GM12878 (cell line): ENCODE measurements around the gene PTGER4. TPM values are rescaled to one million over a fixed set of nuclear protein-coding genes. Genes with fewer than 3 reads are reported as not detected.

Experiments used
- ATF7 ChIP-seq: fragments of 450-650 bp; IDR thresholded peaks from 2 replicates; pipeline ENCODE4 v1.6.1; 2016; ENCODE audit warnings: low read depth, mild to moderate bottlenecking
- BACH1 ChIP-seq: fragments of 450-650 bp; IDR thresholded peaks from 2 replicates; pipeline ENCODE4 v1.6.1; 2017; ENCODE audit warnings: mild to moderate bottlenecking, borderline replicate concordance
- CBX3 ChIP-seq: fragments of 200-600 bp; sonication (generic); IDR thresholded peaks from 2 replicates; pipeline ENCODE4 v1.6.1; 2016; ENCODE audit warnings: low read depth, borderline replicate concordance
- EED ChIP-seq: sonication (generic); IDR thresholded peaks from 2 replicates; pipeline ENCODE4 v1.6.1; 2016; ENCODE audit warnings: antibody characterized with exemption, low read depth
- KLF5 ChIP-seq: fragments of 450-650 bp; IDR thresholded peaks from 2 replicates; pipeline ENCODE4 v1.6.1; 2014; ENCODE audit warnings: mild to moderate bottlenecking; ENCODE audit not compliant: partially characterized antibody
- LARP7 ChIP-seq: fragments of 450-650 bp; IDR thresholded peaks from 2 replicates; pipeline ENCODE4 v1.6.1; 2017; ENCODE audit warnings: mild to moderate bottlenecking
- MEF2A ChIP-seq: IDR thresholded peaks from 2 replicates; pipeline ENCODE4 v1.6.1; 2011; ENCODE audit warnings: low read depth, mild to moderate bottlenecking, low read length, moderate library complexity; ENCODE audit not compliant: insufficient read depth
- MYB ChIP-seq: fragments of 150-350 bp; IDR thresholded peaks from 2 replicates; pipeline ENCODE4 v1.6.1; 2014; ENCODE audit warnings: mild to moderate bottlenecking, low read depth, low read length, borderline replicate concordance
- NFYA ChIP-seq: IDR thresholded peaks from 2 replicates; pipeline ENCODE4 v1.6.1; 2011; ENCODE audit warnings: low read depth, mild to moderate bottlenecking, low read length, improper control_type of control experiment, borderline replicate concordance
- NFYB ChIP-seq: IDR thresholded peaks from 2 replicates; pipeline ENCODE4 v1.6.1; 2011; ENCODE audit warnings: low read depth, mild to moderate bottlenecking, low read length, improper control_type of control experiment, moderate library complexity; ENCODE audit not compliant: insufficient read depth
- NR2F1 ChIP-seq: fragments of 450-650 bp; conservative IDR thresholded peaks from 2 replicates; pipeline ENCODE4 v1.6.1; 2017; ENCODE audit warnings: mild to moderate bottlenecking
- PAX8 ChIP-seq: fragments of 450-650 bp; IDR thresholded peaks from 2 replicates; pipeline ENCODE4 v1.6.1; 2017; ENCODE audit warnings: mild to moderate bottlenecking, moderate library complexity
- RB1 ChIP-seq: fragments of 450-650 bp; formaldehyde crosslinking; IDR thresholded peaks from 2 replicates; pipeline ENCODE4 v1.6.1; 2017; ENCODE audit warnings: mild to moderate bottlenecking, borderline replicate concordance
- RFX5 ChIP-seq: IDR thresholded peaks from 2 replicates; pipeline ENCODE4 v1.6.1; 2011; ENCODE audit warnings: low read depth, low read length, improper control_type of control experiment
- SMARCA5 ChIP-seq: fragments of 450-650 bp; IDR thresholded peaks from 2 replicates; pipeline ENCODE4 v1.6.1; 2017; ENCODE audit warnings: mild to moderate bottlenecking
- WRNIP1 ChIP-seq: IDR thresholded peaks from 2 replicates; pipeline ENCODE4 v1.6.1; 2011; ENCODE audit warnings: low read depth, low read length, improper control_type of control experiment, borderline replicate concordance
- ZNF217 ChIP-seq: fragments of 450-650 bp; IDR thresholded peaks from 2 replicates; pipeline ENCODE4 v1.6.1; 2017; ENCODE audit warnings: antibody characterized with exemption, mild to moderate bottlenecking
- polyA plus RNA-seq, 11 experiments: library from polyadenylated mRNA; depleted of rRNA in 4 of 11; unstranded in 6 of 11; stranded (reverse) in 5 of 11; fragments of >200 nt; fragmentation: Nextera tagmentation in 4 of 11; fragmentation: Illumina TruSeq in 1 of 11; extraction: Ambion mirVana in 4 of 11; extraction: Trizol in 1 of 11; gene quantifications; 1 replicate in 1 of 11; 2 replicates in 10 of 11; pipeline versions ENCODE4 v1.2.1 to v1.2.3, GENCODE V29; 2011 to 2016; ENCODE audit warnings: inconsistent platforms in 2 of 11, missing spikeins in 2 of 11, low read depth in 1 of 11
- total RNA-seq, 4 experiments: library from RNA; depleted of rRNA in 3 of 4; stranded (reverse); fragments of >200 nt in 3 of 4; fragmentation: Illumina TruSeq in 1 of 4; extraction: Trizol in 1 of 4; gene quantifications; 2 replicates each; pipeline versions ENCODE4 v1.2.1 to v1.2.3, GENCODE V29; 2013 to 2021
- TF ChIP-seq, protein P1 (sequence below): fragments of 450-650 bp; IDR thresholded peaks from 2 replicates; pipeline ENCODE4 v1.6.1; 2017; ENCODE audit warnings: borderline replicate concordance
- TF ChIP-seq, protein P2 (sequence below): fragments of 450-650 bp; IDR thresholded peaks from 2 replicates; pipeline ENCODE4 v1.6.1; 2017; ENCODE audit warnings: antibody characterized with exemption, mild to moderate bottlenecking, moderate library complexity
- TF ChIP-seq, protein P3 (sequence below): fragments of 450-650 bp; IDR thresholded peaks from 2 replicates; pipeline ENCODE4 v1.6.1; 2017; ENCODE audit warnings: low read depth, mild to moderate bottlenecking, moderate library complexity
- TF ChIP-seq, protein P4 (sequence below): fragments of 450-650 bp; IDR thresholded peaks from 2 replicates; pipeline ENCODE4 v1.6.1; 2017; ENCODE audit warnings: mild to moderate bottlenecking
- TF ChIP-seq, protein P5 (sequence below): fragments of 450-650 bp; IDR thresholded peaks from 2 replicates; pipeline ENCODE4 v1.6.1; 2014; ENCODE audit warnings: mild to moderate bottlenecking

The PTGER4 gene
- total and polyA plus RNA-seq, 10 of the 15 experiments (the other 5 are each of a cell fraction or from before 2014, with no cell fraction given): 0.15 to 3.7 (median 0.62) TPM

DNA sequence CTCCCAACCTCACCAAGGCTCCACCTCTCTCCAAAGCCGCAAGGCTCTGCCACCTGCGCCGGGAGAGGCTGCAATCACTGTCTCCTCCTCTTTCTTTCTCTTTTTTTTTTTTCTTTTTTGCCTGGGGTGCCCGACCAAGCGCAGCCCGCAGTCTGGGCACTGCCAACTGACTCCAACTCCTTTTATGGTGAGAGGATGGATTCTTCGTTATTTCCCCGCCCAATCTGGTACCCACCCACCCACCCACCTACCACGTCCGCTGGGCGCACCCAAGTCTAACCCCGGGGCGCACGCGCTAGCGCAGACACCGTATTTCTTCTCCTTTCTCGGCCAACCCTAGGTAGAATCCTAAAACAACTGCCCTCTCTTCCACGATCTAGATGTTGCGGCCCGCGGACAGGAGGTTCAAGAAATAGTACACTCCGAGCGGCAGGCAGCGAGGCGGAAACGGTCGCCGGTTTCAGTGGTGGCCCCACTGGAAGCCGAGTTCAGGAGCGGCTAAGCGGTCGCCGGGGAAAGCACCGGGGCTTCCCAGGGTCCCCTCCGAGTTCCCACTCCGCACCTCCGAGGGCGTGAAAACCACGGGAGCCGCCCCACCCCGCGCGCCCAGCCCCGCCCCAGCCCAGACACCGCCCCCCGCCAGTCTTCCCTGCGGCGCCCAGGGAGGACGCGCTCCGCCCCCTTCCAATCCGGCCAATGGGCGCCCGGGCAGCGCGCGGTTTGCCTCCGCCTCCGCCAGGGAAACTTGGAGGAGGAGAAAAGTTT lies 385 bp upstream of the PTGER4 start (continued):
- TF ChIP-seq CBX3 (no peak), ZNF217 (no peak), MYB (no peak), RB1 (no peak), RFX5 (no peak), MEF2A (no peak), BACH1 (no peak), SMARCA5 (peak; percentile 53; the same call in 1 of the 2 replicates), NR2F1 (no peak), PAX8 (no peak), WRNIP1 (no peak), NFYA (no peak), KLF5 (no peak), EED (no peak), LARP7 (no peak), NFYB (peak; percentile 35; the same call in 1 of the 2 replicates), ATF7 (peak; percentile 25; the same call in 1 of the 2 replicates)
- TF ChIP-seq, protein P1, sequence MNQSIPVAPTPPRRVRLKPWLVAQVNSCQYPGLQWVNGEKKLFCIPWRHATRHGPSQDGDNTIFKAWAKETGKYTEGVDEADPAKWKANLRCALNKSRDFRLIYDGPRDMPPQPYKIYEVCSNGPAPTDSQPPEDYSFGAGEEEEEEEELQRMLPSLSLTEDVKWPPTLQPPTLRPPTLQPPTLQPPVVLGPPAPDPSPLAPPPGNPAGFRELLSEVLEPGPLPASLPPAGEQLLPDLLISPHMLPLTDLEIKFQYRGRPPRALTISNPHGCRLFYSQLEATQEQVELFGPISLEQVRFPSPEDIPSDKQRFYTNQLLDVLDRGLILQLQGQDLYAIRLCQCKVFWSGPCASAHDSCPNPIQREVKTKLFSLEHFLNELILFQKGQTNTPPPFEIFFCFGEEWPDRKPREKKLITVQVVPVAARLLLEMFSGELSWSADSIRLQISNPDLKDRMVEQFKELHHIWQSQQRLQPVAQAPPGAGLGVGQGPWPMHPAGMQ: no peak
- TF ChIP-seq, protein P2, sequence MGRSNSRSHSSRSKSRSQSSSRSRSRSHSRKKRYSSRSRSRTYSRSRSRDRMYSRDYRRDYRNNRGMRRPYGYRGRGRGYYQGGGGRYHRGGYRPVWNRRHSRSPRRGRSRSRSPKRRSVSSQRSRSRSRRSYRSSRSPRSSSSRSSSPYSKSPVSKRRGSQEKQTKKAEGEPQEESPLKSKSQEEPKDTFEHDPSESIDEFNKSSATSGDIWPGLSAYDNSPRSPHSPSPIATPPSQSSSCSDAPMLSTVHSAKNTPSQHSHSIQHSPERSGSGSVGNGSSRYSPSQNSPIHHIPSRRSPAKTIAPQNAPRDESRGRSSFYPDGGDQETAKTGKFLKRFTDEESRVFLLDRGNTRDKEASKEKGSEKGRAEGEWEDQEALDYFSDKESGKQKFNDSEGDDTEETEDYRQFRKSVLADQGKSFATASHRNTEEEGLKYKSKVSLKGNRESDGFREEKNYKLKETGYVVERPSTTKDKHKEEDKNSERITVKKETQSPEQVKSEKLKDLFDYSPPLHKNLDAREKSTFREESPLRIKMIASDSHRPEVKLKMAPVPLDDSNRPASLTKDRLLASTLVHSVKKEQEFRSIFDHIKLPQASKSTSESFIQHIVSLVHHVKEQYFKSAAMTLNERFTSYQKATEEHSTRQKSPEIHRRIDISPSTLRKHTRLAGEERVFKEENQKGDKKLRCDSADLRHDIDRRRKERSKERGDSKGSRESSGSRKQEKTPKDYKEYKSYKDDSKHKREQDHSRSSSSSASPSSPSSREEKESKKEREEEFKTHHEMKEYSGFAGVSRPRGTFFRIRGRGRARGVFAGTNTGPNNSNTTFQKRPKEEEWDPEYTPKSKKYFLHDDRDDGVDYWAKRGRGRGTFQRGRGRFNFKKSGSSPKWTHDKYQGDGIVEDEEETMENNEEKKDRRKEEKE: 0 out of 2 replicates have a peak, but pooled peaks have one; percentile 38
- TF ChIP-seq, protein P3, sequence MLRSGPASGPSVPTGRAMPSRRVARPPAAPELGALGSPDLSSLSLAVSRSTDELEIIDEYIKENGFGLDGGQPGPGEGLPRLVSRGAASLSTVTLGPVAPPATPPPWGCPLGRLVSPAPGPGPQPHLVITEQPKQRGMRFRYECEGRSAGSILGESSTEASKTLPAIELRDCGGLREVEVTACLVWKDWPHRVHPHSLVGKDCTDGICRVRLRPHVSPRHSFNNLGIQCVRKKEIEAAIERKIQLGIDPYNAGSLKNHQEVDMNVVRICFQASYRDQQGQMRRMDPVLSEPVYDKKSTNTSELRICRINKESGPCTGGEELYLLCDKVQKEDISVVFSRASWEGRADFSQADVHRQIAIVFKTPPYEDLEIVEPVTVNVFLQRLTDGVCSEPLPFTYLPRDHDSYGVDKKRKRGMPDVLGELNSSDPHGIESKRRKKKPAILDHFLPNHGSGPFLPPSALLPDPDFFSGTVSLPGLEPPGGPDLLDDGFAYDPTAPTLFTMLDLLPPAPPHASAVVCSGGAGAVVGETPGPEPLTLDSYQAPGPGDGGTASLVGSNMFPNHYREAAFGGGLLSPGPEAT: 0 out of 2 replicates have a peak, but pooled peaks have one; percentile 17
- TF ChIP-seq, protein P4, sequence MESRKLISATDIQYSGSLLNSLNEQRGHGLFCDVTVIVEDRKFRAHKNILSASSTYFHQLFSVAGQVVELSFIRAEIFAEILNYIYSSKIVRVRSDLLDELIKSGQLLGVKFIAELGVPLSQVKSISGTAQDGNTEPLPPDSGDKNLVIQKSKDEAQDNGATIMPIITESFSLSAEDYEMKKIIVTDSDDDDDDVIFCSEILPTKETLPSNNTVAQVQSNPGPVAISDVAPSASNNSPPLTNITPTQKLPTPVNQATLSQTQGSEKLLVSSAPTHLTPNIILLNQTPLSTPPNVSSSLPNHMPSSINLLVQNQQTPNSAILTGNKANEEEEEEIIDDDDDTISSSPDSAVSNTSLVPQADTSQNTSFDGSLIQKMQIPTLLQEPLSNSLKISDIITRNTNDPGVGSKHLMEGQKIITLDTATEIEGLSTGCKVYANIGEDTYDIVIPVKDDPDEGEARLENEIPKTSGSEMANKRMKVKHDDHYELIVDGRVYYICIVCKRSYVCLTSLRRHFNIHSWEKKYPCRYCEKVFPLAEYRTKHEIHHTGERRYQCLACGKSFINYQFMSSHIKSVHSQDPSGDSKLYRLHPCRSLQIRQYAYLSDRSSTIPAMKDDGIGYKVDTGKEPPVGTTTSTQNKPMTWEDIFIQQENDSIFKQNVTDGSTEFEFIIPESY: no peak
- TF ChIP-seq, protein P5, sequence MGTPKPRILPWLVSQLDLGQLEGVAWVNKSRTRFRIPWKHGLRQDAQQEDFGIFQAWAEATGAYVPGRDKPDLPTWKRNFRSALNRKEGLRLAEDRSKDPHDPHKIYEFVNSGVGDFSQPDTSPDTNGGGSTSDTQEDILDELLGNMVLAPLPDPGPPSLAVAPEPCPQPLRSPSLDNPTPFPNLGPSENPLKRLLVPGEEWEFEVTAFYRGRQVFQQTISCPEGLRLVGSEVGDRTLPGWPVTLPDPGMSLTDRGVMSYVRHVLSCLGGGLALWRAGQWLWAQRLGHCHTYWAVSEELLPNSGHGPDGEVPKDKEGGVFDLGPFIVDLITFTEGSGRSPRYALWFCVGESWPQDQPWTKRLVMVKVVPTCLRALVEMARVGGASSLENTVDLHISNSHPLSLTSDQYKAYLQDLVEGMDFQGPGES: no peak
